BE2C (cell line): ENCODE data around the gene ULK1.
"Not testable (repeated sequence)": the region's sequence is repeated elsewhere in the genome, so short reads cannot be mapped to it uniquely, and the experiment has no call there.

ENCODE experiments used
- DNase-seq: peaks from one replicate; pipeline ENCODE4 v3.0.0-alpha.2; 2020
- H3K27me3 ChIP-seq: fragments of 250-450 bp; sonication (Bioruptor Pico); 2 replicates; pipeline ENCODE4 v1.5.1; 2020; ENCODE audit warnings: mild to moderate bottlenecking
- H3K36me3 ChIP-seq: fragments of 250-450 bp; sonication (Bioruptor Pico); 2 replicates; pipeline ENCODE4 v1.5.1; 2020; ENCODE audit warnings: mild to moderate bottlenecking
- H3K4me1 ChIP-seq: fragments of 250-450 bp; sonication (Bioruptor Pico); 2 replicates; pipeline ENCODE4 v1.5.1; 2020
- H3K4me3 ChIP-seq: 2 replicates; pipeline ENCODE4 v1.5.1; 2011; ENCODE audit warnings: low read depth, low read length
- H3K9me3 ChIP-seq: fragments of 250-450 bp; sonication (Bioruptor Pico); 2 replicates; pipeline ENCODE4 v1.5.1; 2020
- TF ChIP-seq, protein P1 (sequence below): IDR thresholded peaks from 2 replicates; pipeline ENCODE4 v1.5.1; 2012; ENCODE audit warnings: mild to moderate bottlenecking, low read depth, low read length

ULK1 gene

GRCh38 chr12:131959641-131960589 is 65.5 kb downstream of the ULK1 start:
- H3K27me3 ChIP-seq: no peaks in the 10 kb centered on the region
- H3K36me3 ChIP-seq: peaks cover 14% of the 10 kb centered on the region
- TF ChIP-seq, protein P1, sequence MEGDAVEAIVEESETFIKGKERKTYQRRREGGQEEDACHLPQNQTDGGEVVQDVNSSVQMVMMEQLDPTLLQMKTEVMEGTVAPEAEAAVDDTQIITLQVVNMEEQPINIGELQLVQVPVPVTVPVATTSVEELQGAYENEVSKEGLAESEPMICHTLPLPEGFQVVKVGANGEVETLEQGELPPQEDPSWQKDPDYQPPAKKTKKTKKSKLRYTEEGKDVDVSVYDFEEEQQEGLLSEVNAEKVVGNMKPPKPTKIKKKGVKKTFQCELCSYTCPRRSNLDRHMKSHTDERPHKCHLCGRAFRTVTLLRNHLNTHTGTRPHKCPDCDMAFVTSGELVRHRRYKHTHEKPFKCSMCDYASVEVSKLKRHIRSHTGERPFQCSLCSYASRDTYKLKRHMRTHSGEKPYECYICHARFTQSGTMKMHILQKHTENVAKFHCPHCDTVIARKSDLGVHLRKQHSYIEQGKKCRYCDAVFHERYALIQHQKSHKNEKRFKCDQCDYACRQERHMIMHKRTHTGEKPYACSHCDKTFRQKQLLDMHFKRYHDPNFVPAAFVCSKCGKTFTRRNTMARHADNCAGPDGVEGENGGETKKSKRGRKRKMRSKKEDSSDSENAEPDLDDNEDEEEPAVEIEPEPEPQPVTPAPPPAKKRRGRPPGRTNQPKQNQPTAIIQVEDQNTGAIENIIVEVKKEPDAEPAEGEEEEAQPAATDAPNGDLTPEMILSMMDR: no peak
- no peaks in the 10 kb centered on the region for H3K9me3 ChIP-seq
- no peaks in the 10 kb centered on the region for H3K4me1 ChIP-seq
- peak; percentile 29 for DNase-seq
- H3K4me3 ChIP-seq: no peak overlapping the region

- peaks cover 14% of the 10 kb centered on the region for H3K36me3 ChIP-seq
- H3K27me3 ChIP-seq, H3K9me3 ChIP-seq, H3K4me3 ChIP-seq, DNase-seq, H3K4me1 ChIP-seq: not testable (repeated sequence)
These were observed 66.3 kb downstream of the ULK1 start for GRCh38 chr12:131960590-131961325.

GRCh38 chr12:131961328-131961727 is 66.9 kb downstream of the ULK1 start:
- not testable (repeated sequence) for H3K27me3 ChIP-seq, H3K9me3 ChIP-seq, H3K4me1 ChIP-seq, H3K4me3 ChIP-seq, DNase-seq
- H3K36me3 ChIP-seq: peaks cover 14% of the 10 kb centered on the region

DNA sequence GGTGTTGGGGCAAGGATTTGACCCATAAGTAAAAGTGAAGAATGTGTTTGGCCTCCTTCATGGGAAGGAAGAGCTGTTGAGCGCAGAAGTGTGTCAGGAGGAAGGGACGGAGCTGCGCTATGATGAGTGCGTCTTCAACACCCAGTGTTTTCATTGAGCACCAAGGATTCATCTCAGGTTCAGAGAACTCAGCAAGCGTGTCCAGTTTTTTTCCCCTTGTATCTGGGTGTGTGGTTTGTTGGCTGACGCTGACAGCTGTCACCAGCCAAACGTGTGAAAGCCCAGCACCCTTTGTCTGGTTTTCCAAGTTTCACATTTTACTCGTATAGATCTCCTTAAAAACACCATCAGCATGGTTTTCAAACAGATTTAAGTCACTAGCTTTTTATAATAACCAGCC is 67.6 kb downstream of the ULK1 start:
- H3K27me3 ChIP-seq: no peaks in the 10 kb centered on the region
- no peak for DNase-seq
- H3K4me3 ChIP-seq: no peak overlapping the region
- H3K9me3 ChIP-seq: no peaks in the 10 kb centered on the region
- H3K4me1 ChIP-seq: no peaks in the 10 kb centered on the region
- H3K36me3 ChIP-seq: peaks cover 14% of the 10 kb centered on the region
- TF ChIP-seq, protein P1: no peak

DNA sequence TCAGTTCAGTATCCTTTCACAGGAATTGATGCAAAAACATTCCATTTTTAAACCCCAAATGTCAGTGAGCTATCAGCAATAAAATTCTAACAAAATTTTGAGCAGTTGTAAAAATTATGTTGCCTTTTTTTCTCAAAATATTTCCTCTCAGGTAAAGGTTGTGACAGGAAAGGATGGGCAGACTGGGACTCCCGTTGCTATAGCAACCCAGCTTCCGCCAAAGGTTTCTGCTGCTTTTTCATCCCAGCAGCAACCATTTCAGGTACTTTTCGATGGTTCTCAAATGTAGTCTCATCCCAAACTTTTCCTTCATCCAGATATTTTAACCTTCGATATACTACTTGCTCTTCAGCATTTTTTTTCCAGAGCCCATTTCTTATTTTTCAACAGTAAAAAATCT is 69.0 kb downstream of the ULK1 start:
- DNase-seq: no peak
- H3K9me3 ChIP-seq: no peaks in the 10 kb centered on the region
- H3K36me3 ChIP-seq: peaks cover 14% of the 10 kb centered on the region
- TF ChIP-seq, protein P1: no peak
- H3K4me1 ChIP-seq: no peaks in the 10 kb centered on the region
- no peaks in the 10 kb centered on the region for H3K27me3 ChIP-seq
- H3K4me3 ChIP-seq: no peak overlapping the region

GRCh38 chr12:131965073-131965472 is 70.7 kb downstream of the ULK1 start:
- H3K36me3 ChIP-seq: peaks cover 14% of the 10 kb centered on the region
- TF ChIP-seq, protein P1: no peak
- H3K4me3 ChIP-seq: no peak overlapping the region
- DNase-seq: no peak
- no peaks in the 10 kb centered on the region for H3K9me3 ChIP-seq
- H3K4me1 ChIP-seq: peaks cover 5% of the 10 kb centered on the region
- no peaks in the 10 kb centered on the region for H3K27me3 ChIP-seq

- H3K4me1 ChIP-seq: peaks cover 9% of the 10 kb centered on the region
- TF ChIP-seq, protein P1: no peak
- H3K36me3 ChIP-seq: no peaks in the 10 kb centered on the region
- H3K9me3 ChIP-seq: no peaks in the 10 kb centered on the region
- H3K27me3 ChIP-seq: no peaks in the 10 kb centered on the region
- no peak for DNase-seq
- no peak overlapping the region for H3K4me3 ChIP-seq
These were observed 76.8 kb downstream of the ULK1 start for GRCh38 chr12:131971226-131971625.
